Activated CD4-positive, alpha-beta T cell treated with anti-CD3 and anti-CD28 coated beads for 24 hours (primary cell): ENCODE measurements around the gene CDH23.

ENCODE experiments used
- DNase-seq, 2 donors: peaks; one replicate each; pipeline ENCODE4 v3.0.0-alpha.2; 2020; ENCODE audit warnings: low read depth in 2 of 2

Gene CDH23

GRCh38 chr10:71816936-71817618 is 420.4 kb downstream of the CDH23 start:
- no peak for DNase-seq

- no peak for DNase-seq
Measured at GRCh38 chr10:71817831-71818655, 421.3 kb downstream of the CDH23 start.

- DNase-seq = no peak
Measured at GRCh38 chr10:71818674-71819260, 422.0 kb downstream of the CDH23 start.

DNA sequence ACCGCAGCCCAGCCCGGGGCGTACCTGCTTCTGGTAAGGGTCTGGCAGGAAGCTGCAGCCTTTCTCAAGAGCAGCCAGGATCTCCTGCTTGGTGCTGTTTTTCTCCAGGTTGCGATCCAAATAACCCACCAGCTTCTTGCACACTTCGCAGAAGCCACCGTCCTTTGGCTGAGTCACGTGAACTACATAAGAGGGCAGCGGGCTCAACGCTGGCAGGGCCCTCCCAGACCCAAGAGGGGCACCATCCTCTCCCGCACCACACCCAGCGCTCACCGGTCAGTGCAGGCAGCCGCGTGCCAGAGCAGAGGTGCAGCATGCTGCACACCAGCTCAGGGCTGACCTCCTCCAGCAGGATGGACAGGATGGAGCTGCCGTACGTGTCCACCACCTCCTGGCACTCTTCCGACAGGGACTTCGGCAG is 422.7 kb downstream of the CDH23 start:
- no peak for DNase-seq

GRCh38 chr10:71819985-71820384 is 423.3 kb downstream of the CDH23 start:
- no peak for DNase-seq

DNA sequence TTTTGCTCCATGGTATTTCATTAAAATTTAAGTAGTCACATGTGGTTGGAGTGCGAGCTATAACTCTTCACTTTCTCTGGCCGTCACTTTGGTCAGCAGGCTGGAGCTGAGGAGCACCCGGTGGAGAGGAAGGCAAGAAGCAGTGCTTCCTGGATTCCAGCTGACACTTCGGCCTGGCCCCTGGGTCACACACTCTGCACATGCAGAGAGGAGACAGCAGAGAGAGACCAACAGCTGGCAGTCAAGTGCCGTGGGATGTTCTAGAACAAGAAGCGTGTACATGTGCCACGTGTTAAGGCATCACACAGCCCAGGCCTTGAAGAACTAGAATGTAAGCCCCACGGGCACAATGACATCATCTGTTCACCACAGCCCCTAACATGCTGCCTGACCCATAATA is 424.2 kb downstream of the CDH23 start:
- no peak for DNase-seq

DNA sequence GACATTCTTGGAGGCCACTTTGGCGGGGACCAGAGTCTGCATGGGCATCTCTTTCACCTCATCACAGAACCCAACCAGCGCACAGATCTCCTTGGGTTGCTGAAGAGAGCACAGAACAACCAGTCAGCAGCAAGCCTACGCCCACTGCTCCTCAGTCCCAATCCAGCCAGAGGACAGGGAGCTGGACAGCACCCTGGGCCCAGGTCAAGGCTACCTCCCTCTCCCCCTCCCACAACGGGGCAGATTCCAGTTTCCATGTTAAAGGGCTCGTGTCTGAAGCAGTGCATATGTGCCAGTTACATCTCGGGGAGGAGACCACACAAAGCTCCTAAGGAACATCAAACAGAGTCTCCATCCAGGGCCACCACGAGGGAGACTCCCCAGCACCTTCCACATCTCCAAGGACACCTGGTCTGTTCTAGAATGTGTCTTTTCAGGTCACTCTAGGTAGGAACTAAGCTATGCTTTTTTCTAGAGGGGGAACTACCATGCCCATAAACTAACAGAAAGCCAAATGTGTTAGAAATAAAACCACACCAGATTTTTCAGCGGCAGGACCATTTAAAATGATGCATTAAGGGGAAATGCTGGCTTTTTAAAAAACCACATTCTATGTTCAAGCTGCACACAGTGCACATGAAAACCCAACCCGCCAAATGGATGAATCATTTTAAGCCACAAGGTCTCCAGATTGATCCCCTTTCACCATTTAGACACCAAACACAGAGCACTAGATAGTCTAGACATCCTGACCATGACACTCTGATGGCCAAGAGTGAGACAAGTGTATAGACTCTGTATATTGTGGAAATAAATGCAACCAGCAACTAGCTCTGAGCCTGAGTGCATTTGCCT is 425.4 kb downstream of the CDH23 start:
- DNase-seq = no peak

DNA sequence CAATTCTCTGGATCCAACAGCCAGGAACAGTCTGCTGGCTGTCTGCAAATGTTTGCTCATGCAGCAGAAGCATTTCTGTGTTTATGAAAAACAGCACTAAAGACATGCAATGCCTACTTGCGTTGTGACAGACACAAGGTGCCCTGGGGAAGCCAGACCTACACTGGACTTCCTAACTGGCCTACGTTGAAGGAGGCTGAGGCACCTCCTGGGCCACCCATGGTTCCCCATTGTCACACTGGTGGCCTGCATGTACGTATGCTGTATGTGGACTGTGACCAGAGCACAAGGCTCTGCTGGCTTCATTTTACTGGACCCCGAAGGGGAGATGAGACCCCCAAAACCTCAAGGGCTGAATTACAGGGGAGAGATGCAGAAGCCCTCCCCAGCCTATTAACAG is 426.6 kb downstream of the CDH23 start:
- no peak for DNase-seq

DNA sequence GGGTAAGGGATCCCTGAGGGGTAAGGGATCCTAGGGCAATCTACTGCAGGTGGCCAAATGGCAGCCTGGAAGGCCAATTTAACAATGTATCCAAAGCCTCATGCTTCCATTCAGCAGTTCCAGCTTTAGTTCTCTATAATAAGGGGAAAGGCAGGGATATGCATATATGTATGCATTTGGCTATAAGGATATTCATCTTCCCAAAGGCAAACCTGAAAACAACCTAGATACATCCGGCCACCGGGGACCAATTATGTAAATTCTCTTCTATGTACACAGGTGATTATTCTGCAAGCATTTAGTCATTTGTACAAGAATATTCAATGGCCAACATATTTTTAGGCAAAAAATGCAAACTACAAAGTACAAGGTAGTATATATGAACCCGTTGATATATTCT is 427.6 kb downstream of the CDH23 start:
- DNase-seq = no peak

DNA sequence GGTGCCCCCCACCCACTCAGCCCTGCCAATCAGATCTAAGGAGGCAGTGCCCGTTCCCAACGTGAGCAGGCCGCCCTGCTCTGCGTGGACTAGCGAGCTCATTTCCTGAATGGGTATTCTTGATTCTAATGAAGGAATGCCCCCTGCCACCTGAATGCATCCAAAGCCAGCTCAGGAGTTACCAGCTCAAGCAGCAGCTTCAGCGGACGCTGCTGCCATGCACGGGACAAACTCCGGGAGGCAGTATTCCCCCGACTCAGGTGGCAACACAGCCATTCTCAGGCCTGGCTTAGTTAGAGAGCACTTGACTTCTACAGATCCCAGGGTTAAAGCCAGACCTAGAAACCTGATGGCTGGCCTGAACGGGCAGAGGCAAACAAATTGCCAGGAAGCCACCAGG is 428.5 kb downstream of the CDH23 start:
- no peak for DNase-seq

DNA sequence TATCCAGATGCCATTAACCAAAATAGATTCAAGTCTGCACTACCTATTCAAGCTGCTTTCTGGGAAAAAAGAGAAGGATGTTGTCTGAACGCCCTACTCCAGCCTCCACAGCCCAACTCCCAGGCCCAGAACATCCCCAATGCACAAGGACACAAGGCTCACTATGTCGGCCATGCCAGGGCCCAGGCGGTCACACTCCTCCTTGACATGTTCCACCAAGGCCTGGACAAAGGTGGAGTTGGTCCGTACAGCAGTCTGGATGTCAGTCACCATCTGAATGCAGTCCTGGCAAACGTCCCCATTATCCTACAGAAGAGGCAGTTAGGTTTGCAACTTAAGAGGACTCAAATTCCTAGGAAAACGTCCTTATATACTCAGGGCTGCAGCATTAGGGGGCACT is 431.1 kb downstream of the CDH23 start:
- no peak for DNase-seq

DNA sequence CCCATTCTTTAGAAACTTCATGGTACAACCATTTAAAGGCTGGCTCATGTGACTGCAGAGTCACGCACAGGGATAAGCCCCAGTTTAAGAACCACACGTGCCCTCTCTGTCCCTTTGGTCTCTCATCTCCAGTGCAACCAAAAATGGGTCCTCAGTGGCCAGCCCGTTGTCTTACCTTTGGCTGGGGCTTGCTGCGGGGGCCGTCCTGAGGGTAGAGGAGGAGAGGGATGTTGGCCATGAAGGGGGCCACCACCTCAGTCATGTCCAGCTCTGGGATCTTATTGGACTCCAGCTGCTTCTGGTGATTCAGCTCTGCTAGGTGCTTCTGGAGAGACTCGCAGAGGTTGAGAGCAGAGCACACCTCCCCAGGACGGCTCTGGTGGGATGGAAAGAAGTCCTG is 432.0 kb downstream of the CDH23 start:
- no peak for DNase-seq

- no peak for DNase-seq
Measured at GRCh38 chr10:71829171-71829570, 432.5 kb downstream of the CDH23 start.

DNA sequence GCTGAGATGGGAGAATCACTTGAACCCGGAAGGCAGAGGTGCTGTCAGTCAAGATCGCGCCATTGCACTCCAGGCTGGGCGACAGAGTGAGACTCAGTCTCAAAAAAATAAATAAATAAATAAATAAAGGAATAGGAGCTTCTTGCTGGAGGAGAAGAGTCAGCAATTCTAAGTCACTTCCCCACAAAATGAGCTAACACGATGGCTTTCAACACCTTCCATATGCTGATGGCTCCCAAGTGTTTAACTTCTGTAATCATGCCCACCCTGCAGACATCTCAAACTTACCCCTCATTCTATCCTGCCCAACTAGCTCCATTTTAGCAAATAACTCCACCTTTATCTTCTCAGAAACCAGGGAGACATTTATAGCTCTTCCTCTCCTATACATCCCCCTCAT is 433.2 kb downstream of the CDH23 start:
- DNase-seq = no peak

GRCh38 chr10:71830726-71831125 is 434.0 kb downstream of the CDH23 start:
- DNase-seq = no peak

DNA sequence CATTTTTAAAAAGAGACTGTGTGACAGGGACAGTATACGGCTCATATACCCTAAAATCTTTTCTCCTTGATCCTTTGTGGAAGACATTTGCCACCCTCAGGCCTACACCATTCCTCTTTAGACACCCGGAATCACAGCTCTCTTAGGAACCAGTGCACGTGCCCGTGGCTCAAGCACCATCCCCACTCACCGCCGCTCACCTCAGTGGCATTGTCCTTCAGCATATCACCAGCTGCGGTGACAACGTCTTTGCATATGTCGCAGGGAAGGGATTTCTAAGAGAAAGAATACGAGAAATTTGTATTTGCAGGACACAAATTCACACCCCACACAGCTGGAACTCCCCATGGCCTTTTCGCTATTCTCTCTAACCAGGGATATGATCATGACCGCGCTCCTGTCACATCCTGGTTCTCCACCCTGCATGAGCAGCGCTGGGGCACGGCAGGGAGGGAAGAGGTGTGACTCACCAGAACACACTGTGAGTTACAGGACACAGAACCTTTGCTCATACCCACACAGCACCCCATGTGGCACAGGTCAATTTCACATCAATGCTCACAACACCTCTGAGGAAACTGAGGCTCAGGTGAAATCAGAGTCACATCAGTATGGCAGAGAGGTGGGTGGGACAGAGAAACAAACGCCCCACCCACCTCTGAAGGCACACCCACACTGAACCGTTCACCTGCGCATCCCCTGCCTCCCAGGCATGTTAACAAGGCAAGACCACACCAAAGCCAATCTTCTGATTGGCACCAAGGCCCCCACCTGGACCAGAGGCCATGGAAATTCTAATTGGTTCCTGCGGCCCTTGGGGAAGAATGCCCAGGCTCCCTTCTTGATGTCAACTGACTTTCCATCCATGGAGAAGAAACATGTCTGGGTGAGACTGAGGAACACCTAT is 435.2 kb downstream of the CDH23 start:
- no peak for DNase-seq

- DNase-seq = no peak
Measured at GRCh38 chr10:71832967-71833366, 436.2 kb downstream of the CDH23 start.

GRCh38 chr10:71833451-71834342 is 437.0 kb downstream of the CDH23 start:
- no peak for DNase-seq

GRCh38 chr10:71834343-71834674 is 437.6 kb downstream of the CDH23 start:
- no peak for DNase-seq
